ENCODE data around the gene STK10. TPM values are rescaled to one million over a fixed set of nuclear protein-coding genes. Genes with fewer than 3 reads are reported as not detected.

The STK10 gene
- total and polyA plus RNA-seq, 2 donors from 2014 or later = 7.2 to 42.8 TPM

- no peaks in the 10 kb centered on the region for H3K4me1 ChIP-seq (ENCODE audit: control insufficient read depth in 2 of 3, insufficient read depth in 2 of 3, low read depth in 1 of 3, low read length in 3 of 3)
- no peaks in the 10 kb centered on the region for H3K27me3 ChIP-seq (ENCODE audit: control insufficient read depth, insufficient read depth, low read length)
- intact Hi-C loops (cut with DNase I) = no loop called here
- DNase-seq (no peak), FAIRE-seq (no peak)
- H3K27ac ChIP-seq (ENCODE audit: low read depth in 2 of 2, low read length in 2 of 2) = no peak overlapping the region
- no peak for TF ChIP-seq CTCF (IDR thresholded peaks at IDR 0.05; ENCODE audit: borderline replicate concordance, extremely low read depth, insufficient read depth)
- no peaks in the 10 kb centered on the region for H3K9me3 ChIP-seq (ENCODE audit: control insufficient read depth in 2 of 3, insufficient read depth in 1 of 3, low read length in 3 of 3)
- H3K9ac ChIP-seq (ENCODE audit: low read length in 3 of 3) = no peak overlapping the region
- no peak overlapping the region for H3K4me3 ChIP-seq (ENCODE audit: low read length in 3 of 3)
- H3K36me3 ChIP-seq (ENCODE audit: control insufficient read depth in 2 of 3, insufficient read depth in 3 of 3, low read length in 3 of 3) = peaks cover 0 to 2% (median 0%) of the 10 kb centered on the region in 3 donors
Measured at GRCh38 chr5:172085738-172086137, 102.3 kb downstream of the STK10 start.

GRCh38 chr5:172082180-172082579 lies 105.8 kb downstream of the STK10 start:
- H3K36me3 ChIP-seq (ENCODE audit: control insufficient read depth in 2 of 3, insufficient read depth in 3 of 3, low read length in 3 of 3) = peaks cover 0 to 2% (median 0%) of the 10 kb centered on the region in 3 donors
- no peak overlapping the region for H3K4me3 ChIP-seq (ENCODE audit: low read length in 3 of 3)
- TF ChIP-seq CTCF (IDR thresholded peaks at IDR 0.05; ENCODE audit: borderline replicate concordance, extremely low read depth, insufficient read depth) = no peak
- no peak overlapping the region for H3K9ac ChIP-seq (ENCODE audit: low read length in 3 of 3)
- no peak overlapping the region for H3K27ac ChIP-seq (ENCODE audit: low read depth in 2 of 2, low read length in 2 of 2)
- no peak for DNase-seq
- FAIRE-seq = no peak
- no peaks in the 10 kb centered on the region for H3K27me3 ChIP-seq (ENCODE audit: control insufficient read depth, insufficient read depth, low read length)
- H3K4me1 ChIP-seq (ENCODE audit: control insufficient read depth in 2 of 3, insufficient read depth in 2 of 3, low read depth in 1 of 3, low read length in 3 of 3) = peaks cover 0 to 14% (median 10%) of the 10 kb centered on the region in 3 donors
- H3K9me3 ChIP-seq (ENCODE audit: control insufficient read depth in 2 of 3, insufficient read depth in 1 of 3, low read length in 3 of 3) = no peaks in the 10 kb centered on the region
- intact Hi-C loops (cut with DNase I) = no loop called here

- Histone ChIP-seq H3K4me1 (ENCODE audit: control insufficient read depth in 2 of 3, insufficient read depth in 2 of 3, low read depth in 1 of 3, low read length in 3 of 3) (peaks cover 0 to 22% (median 16%) of the 10 kb centered on the region in 3 donors), H3K4me3 (ENCODE audit: low read length in 3 of 3) (no peak overlapping the region), H3K27ac (ENCODE audit: low read depth in 2 of 2, low read length in 2 of 2) (no peak overlapping the region), H3K36me3 (ENCODE audit: control insufficient read depth in 2 of 3, insufficient read depth in 3 of 3, low read length in 3 of 3) (peaks cover 0 to 2% (median 0%) of the 10 kb centered on the region in 3 donors), H3K9ac (ENCODE audit: low read length in 3 of 3) (no peak overlapping the region), H3K9me3 (ENCODE audit: control insufficient read depth in 2 of 3, insufficient read depth in 1 of 3, low read length in 3 of 3) (no peaks in the 10 kb centered on the region), H3K27me3 (ENCODE audit: control insufficient read depth, insufficient read depth, low read length) (no peaks in the 10 kb centered on the region)
- no peak for DNase-seq
- intact Hi-C loops (cut with DNase I) = no loop called here
- no peak for TF ChIP-seq CTCF (IDR thresholded peaks at IDR 0.05; ENCODE audit: borderline replicate concordance, extremely low read depth, insufficient read depth)
- FAIRE-seq = no peak
Measured at GRCh38 chr5:172079876-172080275, 108.1 kb downstream of the STK10 start.
